ENCODE data around the gene METTL14. TPM values are rescaled to one million over a fixed set of nuclear protein-coding genes. Genes with fewer than 3 reads are reported as not detected.

The METTL14 gene
- total and polyA plus RNA-seq, 11 donors: 4.4 to 44.5 (median 26.5) TPM

DNA sequence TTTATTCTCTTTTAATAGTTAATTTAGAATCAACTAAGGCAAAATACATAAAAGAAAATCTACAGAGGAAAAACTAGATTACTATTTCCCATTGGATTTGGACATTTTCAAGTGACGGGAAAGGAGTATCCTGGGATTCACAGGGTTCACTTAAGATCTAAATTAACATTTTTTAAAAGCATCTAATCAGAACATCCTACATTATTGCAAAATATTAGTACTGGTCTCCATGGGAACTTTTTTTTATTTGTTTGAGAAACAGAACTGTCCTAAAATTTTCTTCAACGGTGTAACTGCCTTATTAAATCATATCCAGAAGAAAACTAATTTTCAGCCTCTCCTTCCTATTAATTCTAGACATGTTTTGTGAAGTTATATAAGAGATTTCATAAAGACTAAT is 69.7 kb downstream of the METTL14 start:
- no peak for DNase-seq
- Histone ChIP-seq H3K9me3 (no peaks in the 10 kb centered on the region), H3K4me1 (peaks cover 6 to 98% (median 70%) of the 10 kb centered on the region in 12 donors), H3K36me3 (peaks cover 0 to 60% (median 34%) of the 10 kb centered on the region in 9 donors), H3K27ac (peak overlapping the region in 11 of 12 donors; percentile 40 to 87 (median 67)), H3K27me3 (no peaks in the 10 kb centered on the region), H3K4me3 (no peak overlapping the region)
- WGBS, 4 donors: 66 to 78% (median 71%) methylated on average over 2 of the region's 2 CpGs
- TF ChIP-seq, protein P1, sequence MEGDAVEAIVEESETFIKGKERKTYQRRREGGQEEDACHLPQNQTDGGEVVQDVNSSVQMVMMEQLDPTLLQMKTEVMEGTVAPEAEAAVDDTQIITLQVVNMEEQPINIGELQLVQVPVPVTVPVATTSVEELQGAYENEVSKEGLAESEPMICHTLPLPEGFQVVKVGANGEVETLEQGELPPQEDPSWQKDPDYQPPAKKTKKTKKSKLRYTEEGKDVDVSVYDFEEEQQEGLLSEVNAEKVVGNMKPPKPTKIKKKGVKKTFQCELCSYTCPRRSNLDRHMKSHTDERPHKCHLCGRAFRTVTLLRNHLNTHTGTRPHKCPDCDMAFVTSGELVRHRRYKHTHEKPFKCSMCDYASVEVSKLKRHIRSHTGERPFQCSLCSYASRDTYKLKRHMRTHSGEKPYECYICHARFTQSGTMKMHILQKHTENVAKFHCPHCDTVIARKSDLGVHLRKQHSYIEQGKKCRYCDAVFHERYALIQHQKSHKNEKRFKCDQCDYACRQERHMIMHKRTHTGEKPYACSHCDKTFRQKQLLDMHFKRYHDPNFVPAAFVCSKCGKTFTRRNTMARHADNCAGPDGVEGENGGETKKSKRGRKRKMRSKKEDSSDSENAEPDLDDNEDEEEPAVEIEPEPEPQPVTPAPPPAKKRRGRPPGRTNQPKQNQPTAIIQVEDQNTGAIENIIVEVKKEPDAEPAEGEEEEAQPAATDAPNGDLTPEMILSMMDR (IDR thresholded peaks at IDR 0.05): no peak
- no peak for TF ChIP-seq POLR2A (IDR thresholded peaks at IDR 0.05)
- intact Hi-C loops (cut with DNase I): loop anchor here in 2 of 10 donors (10.0 kb wide), 2 partner anchors 280 to 290 kb away; no protein-coding TSS in a partner anchor
- ATAC-seq: no peak

DNA sequence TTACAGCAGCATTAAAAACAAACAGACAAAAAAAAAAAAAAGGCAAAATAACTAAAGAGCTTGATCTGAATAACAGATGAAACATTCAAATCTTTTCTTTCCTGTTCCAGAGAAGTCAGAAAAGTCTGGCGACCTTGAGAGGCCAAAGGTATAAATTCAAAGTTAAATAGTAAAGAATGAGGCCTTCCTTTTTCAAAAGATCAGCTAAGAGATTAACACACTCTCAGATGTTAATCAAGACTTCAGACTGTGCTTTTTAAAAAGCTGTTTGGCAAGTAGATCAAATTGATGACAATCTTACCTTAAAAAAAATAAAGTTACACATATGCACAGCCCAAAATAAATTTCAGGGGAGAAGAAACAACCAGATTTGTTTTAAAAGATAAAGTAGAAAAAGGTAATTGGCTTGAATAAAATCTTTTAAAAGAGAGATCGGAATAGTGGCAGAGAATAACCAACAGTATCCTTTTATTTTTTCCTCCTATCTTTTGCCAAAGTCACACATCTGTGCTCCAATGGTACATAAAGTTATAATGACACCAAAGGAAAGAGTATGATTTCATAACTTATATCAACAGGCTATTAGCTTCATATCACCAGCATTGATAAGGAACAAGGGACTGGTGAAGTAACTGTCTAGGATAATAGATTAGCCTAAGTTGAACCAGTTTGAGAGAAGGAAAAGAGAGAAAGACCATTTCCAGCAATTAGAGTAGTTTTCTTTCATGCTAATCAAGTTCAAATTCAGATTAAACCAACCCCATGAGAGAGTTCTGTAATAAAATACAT is 70.4 kb downstream of the METTL14 start:
- DNase-seq (no peak), ATAC-seq (peak in 1 of 4 donors; percentile 32)
- 48 to 73% (median 55%) methylated on average over 2 of the region's 2 CpGs for WGBS, 4 donors
- H3K9me3 ChIP-seq: no peaks in the 10 kb centered on the region
- H3K4me1 ChIP-seq: peaks cover 6 to 98% (median 76%) of the 10 kb centered on the region in 12 donors
- peaks cover 0 to 56% (median 27%) of the 10 kb centered on the region in 9 donors for H3K36me3 ChIP-seq
- no peak overlapping the region for H3K4me3 ChIP-seq
- TF ChIP-seq, protein P1 (IDR thresholded peaks at IDR 0.05): no peak
- no peak for TF ChIP-seq POLR2A (IDR thresholded peaks at IDR 0.05)
- H3K27ac ChIP-seq: peak overlapping the region in 11 of 12 donors; percentile 40 to 87 (median 67)
- intact Hi-C loops (cut with DNase I): loop anchor here in 2 of 10 donors (10.0 kb wide), 2 partner anchors 279 to 289 kb away; no protein-coding TSS in a partner anchor
- no peaks in the 10 kb centered on the region for H3K27me3 ChIP-seq

- Histone ChIP-seq H3K27me3 (no peaks in the 10 kb centered on the region), H3K36me3 (peaks cover 0 to 48% (median 20%) of the 10 kb centered on the region in 9 donors), H3K4me3 (no peak overlapping the region), H3K27ac (peak overlapping the region in 11 of 12 donors; percentile 40 to 87 (median 67)), H3K4me1 (peaks cover 6 to 99% (median 80%) of the 10 kb centered on the region in 12 donors), H3K9me3 (no peaks in the 10 kb centered on the region)
- intact Hi-C loops (cut with DNase I): loop anchor here in 2 of 10 donors (10.0 kb wide), 2 partner anchors 278 to 288 kb away; no protein-coding TSS in a partner anchor
- TF ChIP-seq, protein P1 (IDR thresholded peaks at IDR 0.05): no peak
- TF ChIP-seq POLR2A (IDR thresholded peaks at IDR 0.05): no peak
- WGBS, 4 donors: 79 to 87% (median 81%) methylated on average over 3 of the region's 3 CpGs
- ATAC-seq (no peak), DNase-seq (no peak)
Observed at GRCh38 chr4:118756429-118756828, 71.2 kb downstream of the METTL14 start.

DNA sequence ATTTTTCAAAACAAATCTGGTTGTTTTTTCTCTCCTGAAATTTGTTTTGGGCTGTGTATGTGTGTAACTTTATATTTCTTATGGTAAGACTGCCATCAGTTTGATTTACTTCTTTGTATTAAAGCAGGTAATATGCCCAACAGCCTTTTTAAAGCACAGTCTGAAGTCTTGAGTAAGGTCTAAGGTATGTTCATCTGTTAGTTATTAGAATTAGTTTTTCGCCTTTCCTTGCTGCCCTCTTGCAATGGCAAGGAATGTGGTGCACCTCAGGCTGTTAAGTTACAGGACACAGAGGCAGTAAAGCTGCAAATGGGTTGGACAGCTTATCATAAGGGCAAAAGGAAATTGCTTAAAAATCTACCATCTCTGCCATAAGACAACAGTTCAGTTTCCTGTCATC is 71.8 kb downstream of the METTL14 start:
- no peak for ATAC-seq
- 92 to 100% (median 95%) methylated on average over 1 of the region's 1 CpG for WGBS, 4 donors
- H3K27me3 ChIP-seq: no peaks in the 10 kb centered on the region

More for the DNA sequence above, 71.8 kb downstream of the METTL14 start:
- TF ChIP-seq, protein P1 (IDR thresholded peaks at IDR 0.05): no peak
- TF ChIP-seq POLR2A (IDR thresholded peaks at IDR 0.05): no peak
- H3K36me3 ChIP-seq: peaks cover 0 to 43% (median 15%) of the 10 kb centered on the region in 9 donors
- no peak overlapping the region for H3K4me3 ChIP-seq
- intact Hi-C loops (cut with DNase I): loop anchor here in 2 of 10 donors (10.0 kb wide), 2 partner anchors 278 to 288 kb away; no protein-coding TSS in a partner anchor
- H3K9me3 ChIP-seq: no peaks in the 10 kb centered on the region
- DNase-seq: no peak
- H3K4me1 ChIP-seq: peaks cover 7 to 99% (median 81%) of the 10 kb centered on the region in 12 donors
- peak overlapping the region; percentile 26 to 87 (median 65) for H3K27ac ChIP-seq
